Right renal pelvis (tissue), 4 donors: Measurements from ENCODE around the gene MCF2L. TPM values are rescaled to one million over a fixed set of nuclear protein-coding genes. Genes with fewer than 3 reads are reported as not detected.

Source experiments
- DNase-seq, 4 donors: peaks; one replicate each; pipeline ENCODE4 v3.0.0-alpha.2; 2013; ENCODE audit warnings: low read depth in 4 of 4, low spot score in 3 of 4, missing footprints in 1 of 4
- polyA plus RNA-seq, 4 donors: library from polyadenylated mRNA; unstranded; fragments of 120-200 nt; gene quantifications; one replicate each; pipeline ENCODE4 v1.2.1, GENCODE V29; 2013; ENCODE audit not compliant: insufficient read length in 4 of 4

The MCF2L gene
- polyA plus RNA-seq, 4 donors = 29.4 to 36.8 (median 32.9) TPM

DNA sequence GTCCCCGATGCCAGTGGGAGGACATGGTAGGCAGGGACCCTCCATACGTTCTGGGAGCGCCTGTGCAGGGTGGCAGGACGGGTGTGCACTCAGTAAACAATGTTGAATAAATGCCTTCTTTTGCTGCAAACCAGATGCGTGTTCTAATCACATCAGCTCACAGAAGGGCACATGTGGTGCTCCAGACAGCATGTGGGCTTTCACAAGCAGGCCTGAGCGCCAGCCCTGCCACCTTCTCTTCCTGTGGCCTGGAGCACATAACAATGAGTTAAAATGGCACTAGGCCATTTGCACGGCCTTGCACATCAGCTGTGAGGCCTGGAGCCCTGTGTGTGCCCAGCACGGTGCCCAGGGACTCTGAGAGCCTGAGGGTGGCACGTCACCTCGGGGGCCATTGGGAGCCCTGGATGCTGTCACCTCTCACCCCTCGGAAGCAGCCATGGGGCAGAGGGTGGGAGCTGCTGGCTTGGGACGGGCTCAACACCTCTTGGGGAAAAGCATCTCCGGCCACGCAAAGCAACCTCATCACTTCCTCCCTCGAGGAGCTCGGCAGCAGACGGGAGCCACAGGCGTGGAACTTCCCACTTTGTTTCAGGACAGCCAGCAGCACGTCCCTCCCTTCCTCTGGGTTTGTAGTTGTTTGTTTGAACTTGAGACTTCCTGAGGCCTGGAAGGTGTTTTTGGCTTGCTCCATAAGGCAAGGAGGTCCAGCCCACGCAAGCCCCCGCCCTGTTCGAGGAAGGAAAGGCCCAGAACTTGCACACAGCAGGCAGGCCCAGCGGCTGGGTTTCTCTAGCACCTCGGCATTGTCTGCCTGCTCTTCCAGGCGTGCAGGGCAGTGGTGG lies 9.8 kb downstream of the MCF2L start:
- no peak for DNase-seq

DNA sequence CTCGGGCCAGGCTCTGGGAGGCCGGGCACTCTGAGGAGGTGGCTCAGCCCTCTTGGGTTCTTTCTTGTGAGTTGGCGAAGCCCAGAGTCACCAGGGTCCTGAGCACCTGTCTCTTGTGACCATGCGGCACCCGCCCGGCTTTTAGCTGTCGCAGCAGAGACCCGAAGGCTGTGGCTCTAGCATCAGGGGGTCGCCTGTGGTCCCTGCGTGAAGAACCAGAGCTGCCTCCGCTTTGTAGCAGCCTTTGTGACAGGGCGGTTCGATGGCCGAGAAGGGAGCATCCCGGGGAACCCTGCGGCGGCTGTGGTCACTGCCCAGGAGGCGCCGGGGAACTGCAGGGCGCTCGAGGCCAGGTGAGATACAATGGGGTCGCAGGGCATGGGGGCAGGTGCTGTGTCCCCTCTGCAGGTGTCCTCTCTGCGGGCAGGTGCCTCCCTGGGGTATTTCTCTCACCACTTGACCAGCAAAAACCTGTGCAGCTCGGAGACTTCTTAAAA lies 10.4 kb downstream of the MCF2L start:
- DNase-seq = no peak

GRCh38 chr13:112980434-112980833 lies 11.4 kb downstream of the MCF2L start:
- no peak for DNase-seq

- no peak for DNase-seq
These were observed 12.4 kb downstream of the MCF2L start for GRCh38 chr13:112981451-112981850.

DNA sequence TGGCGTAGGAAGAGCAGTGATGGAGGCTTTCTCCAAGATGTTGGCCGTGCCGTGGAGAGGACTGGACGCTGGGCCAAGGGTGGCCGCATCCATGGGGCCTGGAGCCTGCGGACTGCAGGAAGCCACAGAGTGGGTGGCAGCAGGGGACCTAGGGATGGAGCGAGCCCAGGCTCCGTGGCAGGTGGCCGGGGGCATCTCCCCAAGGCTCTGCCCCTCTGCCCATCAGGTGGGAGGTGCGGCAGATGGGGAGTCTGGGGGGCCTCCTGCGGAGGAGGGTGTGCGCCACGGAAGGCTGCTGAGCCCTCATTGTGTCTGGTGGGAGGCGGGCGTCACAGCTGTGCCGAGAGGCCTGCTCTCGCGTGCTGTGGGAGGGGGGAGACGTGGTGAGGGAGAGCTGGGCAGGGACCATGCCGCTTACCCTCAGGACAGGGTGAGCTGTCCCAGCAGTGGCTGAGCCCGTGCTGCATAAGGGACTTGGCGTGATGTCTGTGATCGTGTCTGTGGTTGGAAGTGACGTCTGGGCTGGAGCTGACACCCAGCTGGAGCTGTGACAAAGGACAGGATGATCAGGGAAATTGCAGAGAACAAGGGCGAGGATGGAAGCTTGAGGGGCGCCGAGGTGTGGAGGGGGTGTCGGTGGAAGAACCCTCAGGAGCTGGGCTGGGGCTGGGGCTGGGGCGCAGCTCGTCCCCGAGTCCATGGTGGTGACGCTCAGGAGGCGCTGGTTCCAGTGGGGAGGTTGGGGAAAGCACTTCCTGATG lies 13.4 kb downstream of the MCF2L start:
- no peak for DNase-seq

- DNase-seq = no peak
These were observed 14.0 kb downstream of the MCF2L start for GRCh38 chr13:112983042-112983305.

DNA sequence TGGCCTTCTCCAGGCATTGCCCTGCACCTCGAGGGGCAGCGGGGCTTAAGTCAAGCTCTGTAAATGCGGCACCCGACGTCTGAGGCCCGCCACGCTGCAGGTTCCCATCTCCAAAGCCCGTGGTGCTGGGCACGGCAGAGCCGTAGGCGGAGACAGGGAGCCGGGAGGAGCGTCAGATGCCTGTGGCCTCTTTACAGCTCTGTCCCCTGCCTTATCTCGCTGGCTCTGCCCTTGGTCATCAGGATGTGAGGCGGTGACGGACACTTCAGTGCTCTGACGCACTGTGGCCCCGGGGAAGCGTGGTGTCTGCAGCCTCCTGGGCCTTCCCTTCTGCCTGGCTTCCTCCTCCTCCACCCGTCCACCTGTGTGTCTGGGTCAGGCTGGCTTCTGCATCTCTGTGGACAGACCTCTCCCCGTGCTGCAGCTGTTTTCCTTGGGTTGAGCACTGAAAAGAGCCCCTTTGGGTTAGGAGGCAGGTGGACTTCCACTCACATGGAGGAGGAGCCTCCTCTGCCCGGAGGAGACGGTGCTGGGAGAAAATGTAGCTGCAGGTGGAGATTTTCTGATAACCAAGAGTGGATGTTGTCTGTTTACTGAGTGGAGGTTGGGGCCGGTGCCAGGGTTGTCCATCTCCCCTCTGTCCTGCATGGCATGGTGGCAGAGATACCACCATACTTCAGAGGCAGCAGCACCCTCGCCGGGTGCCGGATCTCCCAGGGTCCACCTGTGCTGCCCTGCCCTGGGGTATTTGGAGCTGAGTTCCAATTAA lies 14.6 kb downstream of the MCF2L start:
- DNase-seq = no peak

DNA sequence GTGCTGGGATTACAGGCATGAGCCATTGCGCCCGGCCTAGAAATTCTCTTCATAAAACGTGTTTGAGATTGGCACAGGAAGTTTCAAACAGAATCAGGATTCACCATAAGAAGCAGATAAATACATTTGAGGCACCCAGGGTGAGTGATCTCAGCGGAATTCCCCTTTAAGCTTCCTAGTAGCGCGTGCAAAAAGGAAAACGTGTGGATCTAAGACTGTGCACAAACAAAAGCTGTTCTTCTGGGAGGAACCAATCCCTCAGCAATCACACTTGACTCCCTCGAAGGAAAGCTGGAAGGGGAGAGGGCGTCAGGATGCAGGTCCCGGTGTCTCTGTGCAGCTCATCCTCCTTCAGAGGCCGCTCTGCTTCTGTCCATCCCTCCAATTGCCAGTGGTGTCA lies 15.5 kb downstream of the MCF2L start:
- no peak for DNase-seq

DNA sequence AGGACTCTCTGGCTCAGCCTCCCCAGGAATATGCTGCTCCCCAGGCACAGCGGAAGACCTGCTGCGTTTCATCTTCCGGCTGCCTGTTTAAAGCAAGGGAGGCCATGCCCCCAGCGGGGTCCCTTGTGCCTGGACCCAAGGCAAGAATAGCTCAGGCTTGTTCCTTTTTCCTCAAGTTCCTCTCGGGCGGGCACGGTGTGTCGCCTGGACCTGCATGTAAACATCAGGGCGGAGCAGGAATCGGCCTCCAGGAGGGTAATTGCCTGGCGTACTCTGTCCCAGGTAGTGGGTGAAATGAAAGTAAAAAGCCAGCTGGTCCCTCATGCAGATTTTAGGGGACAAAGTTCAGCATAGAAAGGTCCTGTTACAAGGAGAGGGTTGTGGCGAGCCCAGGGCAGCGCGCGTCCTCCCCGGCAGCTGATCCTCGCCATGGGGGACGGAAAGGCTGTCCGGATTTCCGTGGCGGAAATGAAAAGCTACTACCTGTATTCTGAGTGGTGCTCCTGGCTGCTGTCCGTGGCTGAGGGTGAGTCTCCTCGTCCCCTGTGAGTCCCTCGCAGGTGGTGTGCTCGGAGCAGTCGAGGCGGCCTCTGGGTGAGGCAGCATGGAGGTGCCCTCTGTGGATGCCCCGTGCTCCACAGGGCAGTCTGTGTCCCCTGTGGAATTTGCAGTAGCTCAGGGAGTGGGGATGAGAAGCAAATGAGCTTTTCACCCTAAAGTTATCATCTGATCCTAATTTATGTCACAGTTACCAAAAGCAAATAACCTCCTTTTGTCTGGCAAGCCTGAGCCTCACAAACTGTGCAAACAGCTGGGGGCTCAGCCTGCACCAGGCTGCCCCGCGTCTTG lies 16.2 kb downstream of the MCF2L start:
- no peak for DNase-seq

DNA sequence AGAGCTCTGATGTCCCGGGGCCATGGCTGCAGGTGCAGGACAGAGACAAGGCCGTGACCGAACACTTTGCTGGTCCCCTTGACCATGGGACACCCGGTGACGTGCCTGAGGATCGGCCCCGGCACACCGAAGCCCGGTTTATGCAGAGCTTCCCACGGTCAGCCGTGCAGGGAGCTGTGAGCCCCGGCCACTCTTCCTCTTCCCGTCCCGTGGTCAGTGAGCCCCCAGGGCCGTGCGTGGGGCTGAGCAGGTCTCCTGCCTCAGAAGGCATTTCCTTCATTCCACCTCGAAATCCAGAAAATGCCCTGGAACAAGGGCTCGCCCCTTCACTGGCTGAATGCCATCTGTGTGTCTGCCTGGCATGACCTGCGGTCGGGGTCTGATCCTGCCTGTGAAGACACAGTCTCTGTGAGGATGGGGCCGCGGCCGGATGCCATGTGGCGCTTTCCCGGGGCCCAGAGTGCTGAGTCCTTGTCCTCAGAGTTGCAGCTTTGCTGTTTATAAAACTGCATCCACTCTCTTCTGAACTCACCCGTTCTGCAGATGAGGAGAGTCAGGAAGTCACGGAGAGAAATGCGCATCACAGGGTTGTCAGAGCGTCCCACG lies 16.9 kb downstream of the MCF2L start:
- DNase-seq = no peak

DNA sequence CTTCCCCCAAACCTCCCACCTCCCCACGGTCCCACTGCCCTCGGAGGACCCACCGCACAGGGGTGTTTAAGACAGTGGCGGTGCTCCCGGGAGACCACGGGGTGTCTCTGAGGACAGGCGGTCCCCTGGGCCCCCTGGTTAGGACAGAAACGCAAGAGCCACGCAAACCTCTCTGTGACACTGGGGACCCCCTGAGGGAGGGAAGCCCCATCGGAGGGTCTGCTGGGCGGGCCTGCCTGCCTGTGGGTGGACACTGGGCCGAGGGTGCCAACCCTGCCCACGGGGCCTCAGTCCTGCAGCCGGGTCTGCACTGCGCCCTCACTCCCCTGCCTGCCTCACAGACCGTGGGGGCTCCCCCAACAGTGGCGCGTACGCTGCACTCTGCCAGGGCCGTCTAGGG lies 17.5 kb downstream of the MCF2L start:
- no peak for DNase-seq

- no peak for DNase-seq
These were observed 18.1 kb downstream of the MCF2L start for GRCh38 chr13:112986946-112987681.

DNA sequence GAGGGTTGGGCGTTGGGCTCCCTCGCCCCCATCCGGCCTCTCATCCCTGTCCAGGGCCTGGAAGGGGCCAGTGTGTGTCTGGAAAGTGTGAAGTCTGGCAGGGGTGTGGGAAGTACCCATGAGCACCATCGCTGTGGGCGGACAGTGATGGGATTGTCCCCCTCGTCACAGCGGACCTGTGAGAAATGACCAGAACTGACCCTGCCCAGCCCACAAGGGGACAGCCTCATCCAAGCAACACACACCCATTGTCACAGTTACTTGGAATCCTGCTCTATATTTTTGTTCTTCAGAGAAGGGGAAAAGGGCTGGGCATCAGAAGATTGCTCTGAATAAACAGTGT lies 18.6 kb downstream of the MCF2L start:
- DNase-seq = no peak

DNA sequence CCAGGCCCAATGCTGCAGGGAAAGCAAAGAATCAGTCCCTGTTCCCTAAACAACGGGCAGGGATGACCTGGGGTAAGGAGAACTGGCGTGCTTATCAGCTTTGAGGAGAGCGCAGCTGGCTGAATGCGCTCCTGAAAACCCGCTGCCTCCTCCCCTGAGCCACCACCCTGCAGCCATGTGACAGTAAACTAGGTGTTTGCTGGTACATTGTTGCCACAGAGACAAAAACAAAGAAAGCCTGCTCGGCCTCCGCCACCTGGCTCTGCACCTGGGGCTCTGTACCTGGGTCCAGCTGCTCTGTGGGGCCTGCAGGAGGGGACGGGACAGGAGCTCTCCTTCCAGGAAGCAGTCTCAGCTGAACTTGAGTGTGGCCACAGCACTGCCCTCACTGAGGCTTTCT lies 21.8 kb downstream of the MCF2L start:
- no peak for DNase-seq

DNA sequence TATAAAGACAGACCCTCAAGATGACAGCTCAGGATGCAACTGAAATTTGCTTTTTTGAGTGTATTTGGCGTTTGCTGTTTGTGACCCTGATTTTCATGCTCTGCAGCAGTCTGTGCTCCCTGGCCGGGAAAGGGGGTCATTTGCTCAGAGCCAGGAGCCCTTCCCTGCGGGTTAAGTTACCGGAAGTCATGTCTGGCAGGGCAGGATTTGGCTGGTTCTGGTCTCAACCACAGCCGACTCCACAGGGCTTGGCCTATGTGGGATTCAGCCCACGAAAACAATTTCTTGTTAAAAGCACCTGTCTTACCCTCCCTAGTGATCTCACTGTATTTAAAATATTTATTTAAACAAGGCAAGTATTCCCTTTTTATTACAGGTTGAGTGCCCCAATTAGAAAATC lies 22.6 kb downstream of the MCF2L start:
- no peak for DNase-seq

DNA sequence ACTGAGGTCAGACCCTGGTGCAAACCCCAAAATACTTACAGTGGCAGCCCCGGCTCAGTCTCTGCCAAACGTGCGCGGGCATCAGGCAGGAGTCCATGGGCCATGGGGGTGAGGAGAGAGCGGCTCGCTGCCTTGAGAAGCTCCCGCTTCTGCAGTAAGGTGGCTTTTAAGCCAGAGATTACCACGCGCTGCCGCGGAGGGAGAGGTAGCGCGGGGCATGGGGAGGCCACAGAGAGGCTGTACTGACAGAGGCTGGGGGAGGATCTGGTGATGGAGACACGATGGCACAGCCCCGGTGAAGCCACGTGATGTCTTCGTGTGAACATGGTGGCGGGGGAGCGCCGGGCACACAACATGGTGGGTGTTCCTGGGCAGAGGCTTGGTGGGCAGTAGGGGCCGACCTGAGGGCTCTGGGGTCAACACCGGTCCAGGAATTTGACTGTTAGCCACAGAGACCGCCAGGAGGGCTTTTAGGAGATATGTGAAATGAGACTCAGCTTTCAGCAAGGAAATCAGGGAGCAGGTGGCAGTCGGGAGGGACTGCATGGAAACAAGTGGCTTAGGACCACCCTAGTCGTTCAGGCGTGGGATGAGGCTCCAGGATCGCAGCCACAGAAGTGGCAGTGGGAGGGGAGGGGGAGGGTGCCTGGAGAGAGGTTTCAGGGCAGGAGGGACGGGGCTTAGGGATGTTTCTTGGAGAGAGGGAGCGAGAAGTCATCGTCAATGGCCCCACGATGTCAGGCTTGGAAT lies 24.1 kb downstream of the MCF2L start:
- no peak for DNase-seq

DNA sequence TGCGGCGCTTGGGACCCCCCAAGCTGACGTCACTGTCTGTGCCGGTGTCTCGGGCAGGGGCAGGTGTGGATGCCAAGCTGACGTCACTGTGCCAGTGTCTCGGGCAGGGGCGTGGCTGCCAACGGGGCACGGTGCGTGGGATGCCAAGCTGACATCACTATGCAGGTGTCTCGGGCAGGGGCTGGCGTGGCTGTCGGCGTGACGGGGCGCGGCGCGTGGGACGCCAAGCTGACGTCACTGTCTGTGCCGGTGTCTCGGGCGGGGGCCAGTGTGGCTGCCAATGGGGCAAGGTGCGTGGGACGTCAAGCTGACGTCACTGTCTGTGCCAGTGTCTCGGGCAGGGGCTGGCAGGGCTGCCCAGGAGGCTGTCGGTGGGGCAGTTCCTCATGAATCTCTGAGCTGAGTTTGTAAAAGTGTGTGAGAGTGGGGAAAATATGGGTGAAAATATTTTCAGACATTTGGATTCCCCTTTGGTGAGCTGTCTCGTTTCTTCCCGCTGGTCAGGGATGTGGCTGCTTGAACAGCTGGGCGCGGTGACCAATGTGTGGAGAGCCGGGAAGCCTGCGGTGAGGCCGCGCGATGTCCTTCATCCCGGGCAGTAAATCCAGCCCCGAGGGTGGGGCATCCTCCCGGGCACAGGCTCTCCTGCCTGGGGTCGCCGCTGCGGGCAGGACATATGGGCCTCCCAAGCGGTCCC lies 25.2 kb downstream of the MCF2L start:
- no peak for DNase-seq

DNA sequence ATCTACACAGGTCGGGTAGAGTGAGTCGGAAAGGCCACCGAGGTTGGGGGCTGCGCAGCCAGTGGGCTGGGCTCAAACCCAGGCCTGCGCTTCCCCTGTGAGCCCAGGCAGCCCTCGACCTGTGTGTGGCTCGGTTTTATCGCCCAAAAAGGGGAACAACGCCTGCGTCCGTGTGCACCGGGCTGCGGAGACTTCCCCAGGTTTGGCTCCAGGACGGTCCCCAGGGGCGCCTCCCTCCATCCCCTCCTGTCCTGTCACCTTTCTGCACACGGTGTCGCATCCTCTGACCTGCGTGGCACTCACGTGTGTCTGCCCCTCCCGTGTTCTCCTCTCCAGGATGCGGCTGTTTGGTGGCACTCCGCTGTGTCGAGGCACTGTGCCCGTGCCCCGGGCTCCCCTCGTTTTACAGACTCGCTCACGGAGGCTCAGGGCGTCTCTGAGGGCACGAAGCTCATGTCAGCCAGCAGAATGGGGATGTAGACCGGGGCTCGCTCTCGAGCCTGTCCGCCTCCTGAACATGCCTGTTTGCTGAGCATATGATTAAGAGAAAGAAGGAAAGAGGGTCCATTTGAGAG lies 25.9 kb downstream of the MCF2L start:
- DNase-seq = no peak
